GM12801 (cell line): Measurements from ENCODE around the gene MASP1.

Experiments used
- CTCF ChIP-seq: IDR thresholded peaks from one replicate; pipeline ENCODE4 v1.5.1; 2011; ENCODE audit warnings: control low read depth; ENCODE audit not compliant: insufficient read length; ENCODE audit errors: extremely low read depth

The MASP1 gene

GRCh38 chr3:187288131-187288854, 3.2 kb downstream of the MASP1 start:
- no peak for TF ChIP-seq CTCF

GRCh38 chr3:187287256-187287655, 4.3 kb downstream of the MASP1 start:
- no peak for TF ChIP-seq CTCF

GRCh38 chr3:187286467-187287059, 5.0 kb downstream of the MASP1 start:
- TF ChIP-seq CTCF: no peak

- TF ChIP-seq CTCF: no peak
Measured at GRCh38 chr3:187281191-187281714, 10.3 kb downstream of the MASP1 start.

GRCh38 chr3:187280644-187281043, 10.9 kb downstream of the MASP1 start:
- TF ChIP-seq CTCF: no peak

- no peak for TF ChIP-seq CTCF
Measured at GRCh38 chr3:187277129-187277462, 14.4 kb downstream of the MASP1 start.

GRCh38 chr3:187276397-187277128, 15.0 kb downstream of the MASP1 start:
- no peak for TF ChIP-seq CTCF
